ENCODE results near the gene OR2A14.

Gene OR2A14

GRCh38 chr7:144100607-144101006 lies 22.4 kb upstream of the OR2A14 start:
- TF ChIP-seq CTCF (IDR thresholded peaks at IDR 0.05; ENCODE audit: borderline replicate concordance, insufficient read depth, low read depth, low read length) = no peak
- H3K4me3 ChIP-seq (ENCODE audit: low read depth, low read length) = no peak overlapping the region

GRCh38 chr7:144102041-144102440 lies 20.9 kb upstream of the OR2A14 start:
- TF ChIP-seq CTCF (IDR thresholded peaks at IDR 0.05; ENCODE audit: borderline replicate concordance, insufficient read depth, low read depth, low read length) = no peak
- H3K4me3 ChIP-seq (ENCODE audit: low read depth, low read length) = no peak overlapping the region

GRCh38 chr7:144105211-144105610 lies 17.8 kb upstream of the OR2A14 start:
- H3K4me3 ChIP-seq (ENCODE audit: low read depth, low read length) = no peak overlapping the region
- TF ChIP-seq CTCF (IDR thresholded peaks at IDR 0.05; ENCODE audit: borderline replicate concordance, insufficient read depth, low read depth, low read length) = no peak

GRCh38 chr7:144109283-144109682 lies 13.7 kb upstream of the OR2A14 start, which contains the start of gene OR2A2:
TSS of gene OR2A2 (plus strand) at chr7:144109583. CDS start at chr7:144109583, 0 bp downstream.
- TF ChIP-seq CTCF (IDR thresholded peaks at IDR 0.05; ENCODE audit: borderline replicate concordance, insufficient read depth, low read depth, low read length) = no peak
- H3K4me3 ChIP-seq (ENCODE audit: low read depth, low read length) = no peak within 1 kb of the TSS

- no peak overlapping the region for H3K4me3 ChIP-seq (ENCODE audit: low read depth, low read length)
- no peak for TF ChIP-seq CTCF (IDR thresholded peaks at IDR 0.05; ENCODE audit: borderline replicate concordance, insufficient read depth, low read depth, low read length)
Observed at GRCh38 chr7:144110272-144110671, 12.7 kb upstream of the OR2A14 start.

GRCh38 chr7:144113651-144114050 lies 9.3 kb upstream of the OR2A14 start:
- no peak overlapping the region for H3K4me3 ChIP-seq (ENCODE audit: low read depth, low read length)
- TF ChIP-seq CTCF (IDR thresholded peaks at IDR 0.05; ENCODE audit: borderline replicate concordance, insufficient read depth, low read depth, low read length) = no peak

- no peak for TF ChIP-seq CTCF (IDR thresholded peaks at IDR 0.05; ENCODE audit: borderline replicate concordance, insufficient read depth, low read depth, low read length)
- H3K4me3 ChIP-seq (ENCODE audit: low read depth, low read length) = no peak overlapping the region
Observed at GRCh38 chr7:144118341-144118740, 4.6 kb upstream of the OR2A14 start.
